ENCODE measurements around the gene SLC9A1. TPM values are rescaled to one million over a fixed set of nuclear protein-coding genes. Genes with fewer than 3 reads are reported as not detected.

The SLC9A1 gene
- total and polyA plus RNA-seq, 2 of the 8 experiments (the other 6 are each of a cell fraction or from before 2014, with no cell fraction given) = 11.3 to 25.1 TPM

- TF ChIP-seq SP4 (IDR thresholded peaks at IDR 0.05; ENCODE audit: low read length) = no peak
- no peak for TF ChIP-seq FOSL1 (IDR thresholded peaks at IDR 0.05; ENCODE audit: insufficient read depth, low read depth, low read length)
- TF ChIP-seq SIRT6 (IDR thresholded peaks at IDR 0.05; ENCODE audit: low read length) = no peak
Measured at GRCh38 chr1:27143401-27143800, 11.5 kb downstream of the SLC9A1 start (continued).

All from H1 (cell line).